Prostate gland (tissue), 2 donors: Measurements from ENCODE around the gene RBFOX1.

ENCODE experiments used
- CTCF ChIP-seq, 4 experiments: fragments of 200-600 bp in 2 of 4; fragments of 450-650 bp in 2 of 4; sonication (generic) in 2 of 4; IDR thresholded peaks; 1 replicate in 3 of 4; 2 replicates in 1 of 4; pipeline ENCODE4 v1.5.1; 2016 to 2019; ENCODE audit warnings: antibody characterized with exemption in 4 of 4, mild to moderate bottlenecking in 2 of 4, moderate library complexity in 2 of 4
- POLR2A ChIP-seq: fragments of 450-650 bp; IDR thresholded peaks from one replicate; pipeline ENCODE4 v1.6.1; 2016; ENCODE audit warnings: antibody characterized with exemption, mild to moderate bottlenecking
- POLR2AphosphoS5 ChIP-seq: sonication (generic); formaldehyde crosslinking; IDR thresholded peaks from one replicate; pipeline ENCODE4 v1.6.1; 2017; ENCODE audit warnings: antibody characterized with exemption

- no peak for TF ChIP-seq CTCF (IDR thresholded peaks at IDR 0.05)
- no peak for TF ChIP-seq POLR2A
- no peak for TF ChIP-seq POLR2AphosphoS5
Observed at GRCh38 chr16:7501868-7502267, 169.2 kb downstream of the RBFOX1 start.
